H9 (cell line): ENCODE results near the gene ZNF469. TPM values are rescaled to one million over a fixed set of nuclear protein-coding genes. Genes with fewer than 3 reads are reported as not detected.

Experiments used
- DNase-seq: peaks from one replicate; pipeline ENCODE4 v3.0.0-alpha.2; 2017
- H2AFZ ChIP-seq: one replicate; pipeline ENCODE4 v1.6.1; 2013; ENCODE audit warnings: mild to moderate bottlenecking, low read length, control low read depth, moderate library complexity
- H2AK5ac ChIP-seq: 2 replicates; pipeline ENCODE4 v1.6.1; 2013; ENCODE audit warnings: low read length, control low read depth, mixed read lengths; ENCODE audit not compliant: insufficient read length
- H2BK120ac ChIP-seq: one replicate; pipeline ENCODE4 v1.6.1; 2013; ENCODE audit warnings: low read depth, mild to moderate bottlenecking, low read length, control low read depth, inconsistent platforms; ENCODE audit not compliant: poor library complexity, severe bottlenecking
- H2BK12ac ChIP-seq: 2 replicates; pipeline ENCODE4 v1.6.1; 2013; ENCODE audit warnings: low read length, control low read depth, mixed read lengths, low read depth; ENCODE audit not compliant: insufficient read length
- H2BK15ac ChIP-seq: 2 replicates; pipeline ENCODE4 v1.6.1; 2013; ENCODE audit warnings: low read depth, low read length, control low read depth
- H2BK20ac ChIP-seq: one replicate; pipeline ENCODE4 v1.6.1; 2013; ENCODE audit warnings: low read depth, mild to moderate bottlenecking, low read length, control low read depth, inconsistent platforms; ENCODE audit not compliant: poor library complexity, severe bottlenecking
- H2BK5ac ChIP-seq: 2 replicates; pipeline ENCODE4 v1.6.1; 2013; ENCODE audit warnings: low read length, control low read depth, mixed read lengths; ENCODE audit not compliant: insufficient read length
- H3K14ac ChIP-seq: 2 replicates; pipeline ENCODE4 v1.6.1; 2013; ENCODE audit warnings: low read length, control low read depth; ENCODE audit not compliant: insufficient read depth
- H3K18ac ChIP-seq: 2 replicates; pipeline ENCODE4 v1.6.1; 2013; ENCODE audit warnings: low read depth, mild to moderate bottlenecking, mixed read lengths, low read length, control low read depth; ENCODE audit not compliant: insufficient read length
- H3K23ac ChIP-seq: 2 replicates; pipeline ENCODE4 v1.6.1; 2013; ENCODE audit warnings: low read length, control low read depth, mixed read lengths, low read depth; ENCODE audit not compliant: insufficient read length
- H3K23me2 ChIP-seq: 2 replicates; pipeline ENCODE4 v1.6.1; 2013; ENCODE audit warnings: low read depth, mild to moderate bottlenecking, mixed read lengths, low read length, control low read depth; ENCODE audit not compliant: insufficient read length, poor library complexity, severe bottlenecking
- H3K27ac ChIP-seq: 2 replicates; pipeline ENCODE4 v1.5.1; 2013; ENCODE audit warnings: low read length, control low read depth, mixed read lengths, low read depth; ENCODE audit not compliant: insufficient read length
- H3K27me3 ChIP-seq: 2 replicates; pipeline ENCODE4 v1.6.1; 2013; ENCODE audit warnings: low read length, control low read depth, inconsistent platforms; ENCODE audit not compliant: insufficient read depth
- H3K4ac ChIP-seq: 2 replicates; pipeline ENCODE4 v1.6.1; 2013; ENCODE audit warnings: low read depth, mild to moderate bottlenecking, control low read depth, inconsistent platforms, low read length, moderate library complexity
- H3K4me1 ChIP-seq: 2 replicates; pipeline ENCODE4 v1.6.1; 2013; ENCODE audit warnings: low read length, control low read depth, inconsistent platforms; ENCODE audit not compliant: insufficient read depth
- H3K4me2 ChIP-seq: 2 replicates; pipeline ENCODE4 v1.6.1; 2013; ENCODE audit warnings: low read length, control low read depth, mixed read lengths; ENCODE audit not compliant: insufficient read length, insufficient read depth
- H3K56ac ChIP-seq: 2 replicates; pipeline ENCODE4 v1.6.1; 2013; ENCODE audit warnings: low read depth, mild to moderate bottlenecking, mixed read lengths, low read length, control low read depth; ENCODE audit not compliant: insufficient read length
- H3K79me1 ChIP-seq: 2 replicates; pipeline ENCODE4 v1.6.1; 2013; ENCODE audit warnings: low read depth, mild to moderate bottlenecking, moderate library complexity, low read length, control low read depth, inconsistent platforms; ENCODE audit not compliant: insufficient read depth, poor library complexity, severe bottlenecking
- H3K79me2 ChIP-seq: 2 replicates; pipeline ENCODE4 v1.6.1; 2013; ENCODE audit warnings: low read length, control low read depth, inconsistent platforms; ENCODE audit not compliant: insufficient read depth
- H3K9ac ChIP-seq: 2 replicates; pipeline ENCODE4 v1.6.1; 2013; ENCODE audit warnings: low read length, control low read depth, mixed read lengths; ENCODE audit not compliant: insufficient read length; ENCODE audit errors: extremely low read depth
- H3K9me3 ChIP-seq: one replicate; pipeline ENCODE4 v1.6.1; 2013; ENCODE audit warnings: low read depth, low read length, inconsistent platforms; ENCODE audit not compliant: control insufficient read depth
- H3T11ph ChIP-seq: one replicate; pipeline ENCODE4 v1.6.1; 2013; ENCODE audit warnings: mild to moderate bottlenecking, low read length, control low read depth, inconsistent platforms
- H4K20me1 ChIP-seq: one replicate; pipeline ENCODE4 v1.6.1; 2013; ENCODE audit not compliant: control insufficient read depth, insufficient read length, insufficient read depth
- H4K5ac ChIP-seq: 2 replicates; pipeline ENCODE4 v1.6.1; 2013; ENCODE audit warnings: low read depth, mild to moderate bottlenecking, mixed read lengths, low read length, control low read depth; ENCODE audit not compliant: insufficient read length
- H4K8ac ChIP-seq: replicated peaks from 2 replicates; pipeline ENCODE4 v1.6.1; 2013; ENCODE audit warnings: low read length, control low read depth, mixed read lengths, low read depth; ENCODE audit not compliant: insufficient read length
- H4K91ac ChIP-seq: 2 replicates; pipeline ENCODE4 v1.6.1; 2013; ENCODE audit warnings: low read depth, mild to moderate bottlenecking, moderate library complexity, mixed read lengths, low read length, control low read depth; ENCODE audit not compliant: insufficient read length
- H3K27ac Mint-ChIP-seq, 3 experiments: 2 replicates in 2 of 3; 3 replicates in 1 of 3; pipeline ENCODE4 v1.8.0; 2020 to 2021; ENCODE audit warnings: mixed read lengths in 3 of 3, mild to moderate bottlenecking in 1 of 3, moderate library complexity in 1 of 3
- H3K27me3 Mint-ChIP-seq: 2 replicates; pipeline ENCODE4 v1.8.0; 2021; ENCODE audit warnings: low read depth, mild to moderate bottlenecking, moderate library complexity, mixed read lengths
- H3K36me3 Mint-ChIP-seq, 3 experiments: 2 replicates in 2 of 3; 3 replicates in 1 of 3; pipeline ENCODE4 v1.8.0; 2020 to 2021; ENCODE audit warnings: low read depth in 3 of 3, mixed read lengths in 3 of 3; ENCODE audit not compliant: insufficient read depth in 1 of 3
- H3K4me1 Mint-ChIP-seq, 2 experiments: 2 replicates each; pipeline ENCODE4 v1.8.0; 2020; ENCODE audit warnings: mixed read lengths in 2 of 2
- H3K4me3 Mint-ChIP-seq, 2 experiments: 2 replicates in 1 of 2; 3 replicates in 1 of 2; pipeline ENCODE4 v1.8.0; 2020 to 2021; ENCODE audit warnings: mild to moderate bottlenecking in 2 of 2, mixed read lengths in 2 of 2, moderate library complexity in 1 of 2
- H3K9me3 Mint-ChIP-seq, 2 experiments: 2 replicates in 1 of 2; 3 replicates in 1 of 2; pipeline ENCODE4 v1.8.0; 2020; ENCODE audit warnings: mild to moderate bottlenecking in 2 of 2, mixed read lengths in 2 of 2, moderate library complexity in 1 of 2
- WGBS: extraction: QIAGEN DNeasy Blood & Tissue Kit; methylation state at CpG from one replicate; pipeline ENCODE4 v1.1.7; 2013; ENCODE audit warnings: missing lambda C conversion rate, low lambda C conversion rate, mixed read lengths; ENCODE audit not compliant: insufficient read length; ENCODE audit errors: extremely low coverage; 5-methylcytosine and 5-hydroxymethylcytosine counted together
- total RNA-seq: library from RNA; stranded (reverse); gene quantifications from 2 replicates; pipeline ENCODE4 v1.2.1, GENCODE V29; 2021
- TF ChIP-seq, protein P1 (sequence below): fragments of 200-600 bp; sonication (generic); conservative IDR thresholded peaks from 3 replicates; pipeline ENCODE4 v1.8.0; 2021; ENCODE audit warnings: antibody characterized with exemption, mild to moderate bottlenecking

Gene ZNF469
- total RNA-seq, 1 experiment from 2014 or later: 4.4 TPM

GRCh38 chr16:88419790-88420189, 37.0 kb downstream of the ZNF469 start:
- no peaks in the 10 kb centered on the region for H3K4me1 ChIP-seq
- H3K4ac ChIP-seq: no peak overlapping the region
- no peak overlapping the region; a peak in 1 of 5 replicates for H3K4me3 Mint-ChIP-seq
- no peak overlapping the region for H2BK20ac ChIP-seq
- peak overlapping the region in 1 of 3 experiments; percentile 62; a peak in 2 of 7 replicates for H3K27ac Mint-ChIP-seq
- TF ChIP-seq, protein P1, sequence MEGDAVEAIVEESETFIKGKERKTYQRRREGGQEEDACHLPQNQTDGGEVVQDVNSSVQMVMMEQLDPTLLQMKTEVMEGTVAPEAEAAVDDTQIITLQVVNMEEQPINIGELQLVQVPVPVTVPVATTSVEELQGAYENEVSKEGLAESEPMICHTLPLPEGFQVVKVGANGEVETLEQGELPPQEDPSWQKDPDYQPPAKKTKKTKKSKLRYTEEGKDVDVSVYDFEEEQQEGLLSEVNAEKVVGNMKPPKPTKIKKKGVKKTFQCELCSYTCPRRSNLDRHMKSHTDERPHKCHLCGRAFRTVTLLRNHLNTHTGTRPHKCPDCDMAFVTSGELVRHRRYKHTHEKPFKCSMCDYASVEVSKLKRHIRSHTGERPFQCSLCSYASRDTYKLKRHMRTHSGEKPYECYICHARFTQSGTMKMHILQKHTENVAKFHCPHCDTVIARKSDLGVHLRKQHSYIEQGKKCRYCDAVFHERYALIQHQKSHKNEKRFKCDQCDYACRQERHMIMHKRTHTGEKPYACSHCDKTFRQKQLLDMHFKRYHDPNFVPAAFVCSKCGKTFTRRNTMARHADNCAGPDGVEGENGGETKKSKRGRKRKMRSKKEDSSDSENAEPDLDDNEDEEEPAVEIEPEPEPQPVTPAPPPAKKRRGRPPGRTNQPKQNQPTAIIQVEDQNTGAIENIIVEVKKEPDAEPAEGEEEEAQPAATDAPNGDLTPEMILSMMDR: no peak
- no peaks in the 10 kb centered on the region for H3K36me3 Mint-ChIP-seq
- no peaks in the 10 kb centered on the region for H3K27me3 ChIP-seq
- no peak for DNase-seq
- no peak overlapping the region for H3K9ac ChIP-seq
- no peak overlapping the region for H2BK5ac ChIP-seq
- no peak overlapping the region for H3K56ac ChIP-seq
- no peaks in the 10 kb centered on the region for H3K79me2 ChIP-seq
- H3K4me2 ChIP-seq: no peak overlapping the region
- H2BK15ac ChIP-seq: no peak overlapping the region
- no peak overlapping the region; the same call in 1 of the 2 replicates for H3K14ac ChIP-seq
- no peak overlapping the region for H2BK120ac ChIP-seq
- no peaks in the 10 kb centered on the region for H3K79me1 ChIP-seq
- no peak overlapping the region for H3K18ac ChIP-seq
- no CpG with 5 or more reads among the region's 10 CpGs for WGBS
- no peak overlapping the region for H4K8ac ChIP-seq
- H4K20me1 ChIP-seq: no peaks in the 10 kb centered on the region
- no peak overlapping the region for H4K91ac ChIP-seq
- H3K27me3 Mint-ChIP-seq: no peaks in the 10 kb centered on the region; the same call in 1 of the 2 replicates
- H3K23ac ChIP-seq: no peak overlapping the region
- no peak overlapping the region for H4K5ac ChIP-seq
- H3K9me3 Mint-ChIP-seq: no peaks in the 10 kb centered on the region
- H2AK5ac ChIP-seq: no peak overlapping the region
- H3T11ph ChIP-seq: no peak overlapping the region
- no peaks in the 10 kb centered on the region for H3K4me1 Mint-ChIP-seq
- no peaks in the 10 kb centered on the region for H3K9me3 ChIP-seq
- H3K23me2 ChIP-seq: no peaks in the 10 kb centered on the region
- H3K27ac ChIP-seq: no peak overlapping the region
- H2BK12ac ChIP-seq: no peak overlapping the region
- H2AFZ ChIP-seq: no peak overlapping the region
